ENCODE measurements around the gene MED31.

Gene MED31

GRCh38 chr17:6651919-6652452 lies 581 bp upstream of the MED31 start:
- DNase-seq: peak; percentile 57

- DNase-seq: no peak
Measured at GRCh38 chr17:6648181-6648580, 3.2 kb downstream of the MED31 start.

GRCh38 chr17:6643451-6644125 lies 7.8 kb downstream of the MED31 start:
- DNase-seq: no peak

- no peak for DNase-seq
Measured at GRCh38 chr17:6642592-6642991, 8.8 kb downstream of the MED31 start.

GRCh38 chr17:6641247-6641863 lies 10.1 kb downstream of the MED31 start:
- no peak for DNase-seq

GRCh38 chr17:6640536-6641246 lies 10.7 kb downstream of the MED31 start, which contains the start of the genes KIAA0753 and TXNDC17:
KIAA0753 (minus strand) TSS chr17:6640711; CDS start chr17:6635103, 5,608 bp downstream.
TXNDC17 (plus strand) TSS chr17:6641060; CDS start chr17:6641083, 23 bp downstream.
- peak; percentile 95 for DNase-seq

GRCh38 chr17:6639586-6640535 lies 11.5 kb downstream of the MED31 start:
- peak; percentile 38 for DNase-seq

- DNase-seq: no peak
Measured at GRCh38 chr17:6639014-6639585, 12.3 kb downstream of the MED31 start.

- no peak for DNase-seq
Measured at GRCh38 chr17:6638046-6638908, 13.1 kb downstream of the MED31 start.

GRCh38 chr17:6637458-6637840 lies 14.0 kb downstream of the MED31 start:
- DNase-seq: no peak

- no peak for DNase-seq
Measured at GRCh38 chr17:6636616-6637457, 14.6 kb downstream of the MED31 start.

GRCh38 chr17:6636105-6636504 lies 15.3 kb downstream of the MED31 start:
- no peak for DNase-seq

GRCh38 chr17:6633263-6633662 lies 18.1 kb downstream of the MED31 start:
- no peak for DNase-seq

GRCh38 chr17:6632530-6632929 lies 18.9 kb downstream of the MED31 start:
- no peak for DNase-seq

GRCh38 chr17:6630390-6630789 lies 21.0 kb downstream of the MED31 start:
- no peak for DNase-seq

GRCh38 chr17:6627019-6627418 lies 24.4 kb downstream of the MED31 start:
- DNase-seq: no peak

- DNase-seq: no peak
Measured at GRCh38 chr17:6626616-6627015, 24.8 kb downstream of the MED31 start.

- no peak for DNase-seq
Measured at GRCh38 chr17:6623941-6624340, 27.5 kb downstream of the MED31 start.

- no peak for DNase-seq
Measured at GRCh38 chr17:6611231-6611630, 40.2 kb downstream of the MED31 start.

GRCh38 chr17:6610011-6610410 lies 41.4 kb downstream of the MED31 start:
- DNase-seq: no peak

All from CD4-positive, alpha-beta T cell treated with Interleukin-6 for 4 hours (primary cell).